Osteoblast (primary cell): Measurements from ENCODE around the gene CEACAM18. TPM values are rescaled to one million over a fixed set of nuclear protein-coding genes. Genes with fewer than 3 reads are reported as not detected.

Source experiments
- DNase-seq: peaks from one replicate; pipeline ENCODE4 v3.0.0; 2011; ENCODE audit warnings: low spot score, mixed read lengths; ENCODE audit not compliant: insufficient read length; ENCODE audit errors: missing footprints
- H2AFZ ChIP-seq: 2 replicates; pipeline ENCODE4 v1.6.0; 2011; ENCODE audit warnings: mild to moderate bottlenecking, low read length
- H3K27ac ChIP-seq: 2 replicates; pipeline ENCODE4 v1.5.1; 2011; ENCODE audit warnings: mild to moderate bottlenecking, low read depth, low read length, moderate library complexity
- H3K27me3 ChIP-seq: 2 replicates; pipeline ENCODE4 v1.6.0; 2012; ENCODE audit warnings: mild to moderate bottlenecking, control low read depth, inconsistent platforms, low read length, moderate library complexity; ENCODE audit not compliant: insufficient read depth
- H3K36me3 ChIP-seq: 2 replicates; pipeline ENCODE4 v1.5.1; 2011; ENCODE audit warnings: mild to moderate bottlenecking, low read length, control low read depth, moderate library complexity; ENCODE audit not compliant: insufficient read depth
- H3K4me1 ChIP-seq: 2 replicates; pipeline ENCODE4 v1.5.1; 2011; ENCODE audit warnings: mild to moderate bottlenecking, low read length, control low read depth, moderate library complexity; ENCODE audit not compliant: insufficient read depth
- H3K4me2 ChIP-seq: 2 replicates; pipeline ENCODE4 v1.6.0; 2011; ENCODE audit warnings: mild to moderate bottlenecking, low read length; ENCODE audit not compliant: insufficient read depth
- H3K4me3 ChIP-seq: fragments of 200-600 bp; sonication (generic); 3 replicates; pipeline ENCODE4 v1.5.1; 2012; ENCODE audit warnings: mild to moderate bottlenecking, low read length, inconsistent platforms; ENCODE audit not compliant: insufficient read depth
- H3K79me2 ChIP-seq: 2 replicates; pipeline ENCODE4 v1.6.0; 2012; ENCODE audit warnings: mild to moderate bottlenecking, low read length, control low read depth, inconsistent platforms; ENCODE audit not compliant: insufficient read depth
- H3K9me3 ChIP-seq: 2 replicates; pipeline ENCODE4 v1.5.1; 2011; ENCODE audit warnings: low read depth, low read length, control low read depth
- H4K20me1 ChIP-seq: 2 replicates; pipeline ENCODE4 v1.6.0; 2012; ENCODE audit warnings: mild to moderate bottlenecking, low read length, control low read depth; ENCODE audit not compliant: insufficient read depth
- CTCF ChIP-seq: IDR thresholded peaks from 2 replicates; pipeline ENCODE4 v1.5.1; 2011; ENCODE audit warnings: mild to moderate bottlenecking, low read depth, low read length, moderate library complexity; ENCODE audit errors: extremely low read depth
- total RNA-seq: library from RNA; depleted of rRNA; stranded (reverse); fragments of >200 nt; gene quantifications from 2 replicates; pipeline ENCODE4 v1.2.3, GENCODE V29; 2012

Gene CEACAM18
- total RNA-seq = not detected in 2 replicates

- Histone ChIP-seq H2AFZ (no peak within 1 kb of the TSS), H3K9me3 (no peaks in the 10 kb centered on the region), H3K4me1 (no peaks in the 10 kb centered on the region), H3K27me3 (no peaks in the 10 kb centered on the region), H4K20me1 (no peaks in the 10 kb centered on the region), H3K27ac (no peak within 1 kb of the TSS), H3K79me2 (no peaks in the 10 kb centered on the region), H3K4me2 (no peak within 1 kb of the TSS), H3K4me3 (no peak within 1 kb of the TSS), H3K36me3 (no peaks in the 10 kb centered on the region)
- TF ChIP-seq CTCF = no peak
- DNase-seq = no peak
Measured at GRCh38 chr19:51478381-51479234, at the start of gene CEACAM18. TSS of gene CEACAM18 (plus strand) at chr19:51478539.

GRCh38 chr19:51430221-51430620 is 48.1 kb upstream of the CEACAM18 start:
- Histone ChIP-seq H3K36me3 (no peaks in the 10 kb centered on the region), H3K4me1 (no peaks in the 10 kb centered on the region), H4K20me1 (no peaks in the 10 kb centered on the region), H3K27me3 (no peaks in the 10 kb centered on the region), H3K4me3 (no peak overlapping the region), H3K4me2 (no peak overlapping the region), H3K9me3 (no peaks in the 10 kb centered on the region), H2AFZ (no peak overlapping the region), H3K79me2 (no peaks in the 10 kb centered on the region), H3K27ac (no peak overlapping the region)
- no peak for TF ChIP-seq CTCF
- DNase-seq = no peak

- Histone ChIP-seq H3K79me2 (no peaks in the 10 kb centered on the region), H3K36me3 (no peaks in the 10 kb centered on the region), H2AFZ (no peak overlapping the region), H3K27ac (no peak overlapping the region), H3K4me2 (no peak overlapping the region), H3K4me1 (no peaks in the 10 kb centered on the region), H3K9me3 (no peaks in the 10 kb centered on the region), H4K20me1 (no peaks in the 10 kb centered on the region), H3K27me3 (no peaks in the 10 kb centered on the region), H3K4me3 (no peak overlapping the region)
- no peak for DNase-seq
- no peak for TF ChIP-seq CTCF
Measured at GRCh38 chr19:51431124-51431523, 47.2 kb upstream of the CEACAM18 start.

- no peak for DNase-seq
- no peak overlapping the region for H3K27ac ChIP-seq
- TF ChIP-seq CTCF = no peak
- no peaks in the 10 kb centered on the region for H3K36me3 ChIP-seq
- H3K9me3 ChIP-seq = no peaks in the 10 kb centered on the region
- H3K79me2 ChIP-seq = no peaks in the 10 kb centered on the region
- H3K4me3 ChIP-seq = no peak overlapping the region
- no peaks in the 10 kb centered on the region for H4K20me1 ChIP-seq
- no peaks in the 10 kb centered on the region for H3K27me3 ChIP-seq
- H2AFZ ChIP-seq = no peak overlapping the region
- H3K4me2 ChIP-seq = no peak overlapping the region
- no peaks in the 10 kb centered on the region for H3K4me1 ChIP-seq
Measured at GRCh38 chr19:51433043-51433442, 45.3 kb upstream of the CEACAM18 start.
